ENCODE data around the gene CD22. TPM values are rescaled to one million over a fixed set of nuclear protein-coding genes. Genes with fewer than 3 reads are reported as not detected.

Gene CD22
- polyA plus RNA-seq, 1 donor from 2014 or later: not detected

DNA sequence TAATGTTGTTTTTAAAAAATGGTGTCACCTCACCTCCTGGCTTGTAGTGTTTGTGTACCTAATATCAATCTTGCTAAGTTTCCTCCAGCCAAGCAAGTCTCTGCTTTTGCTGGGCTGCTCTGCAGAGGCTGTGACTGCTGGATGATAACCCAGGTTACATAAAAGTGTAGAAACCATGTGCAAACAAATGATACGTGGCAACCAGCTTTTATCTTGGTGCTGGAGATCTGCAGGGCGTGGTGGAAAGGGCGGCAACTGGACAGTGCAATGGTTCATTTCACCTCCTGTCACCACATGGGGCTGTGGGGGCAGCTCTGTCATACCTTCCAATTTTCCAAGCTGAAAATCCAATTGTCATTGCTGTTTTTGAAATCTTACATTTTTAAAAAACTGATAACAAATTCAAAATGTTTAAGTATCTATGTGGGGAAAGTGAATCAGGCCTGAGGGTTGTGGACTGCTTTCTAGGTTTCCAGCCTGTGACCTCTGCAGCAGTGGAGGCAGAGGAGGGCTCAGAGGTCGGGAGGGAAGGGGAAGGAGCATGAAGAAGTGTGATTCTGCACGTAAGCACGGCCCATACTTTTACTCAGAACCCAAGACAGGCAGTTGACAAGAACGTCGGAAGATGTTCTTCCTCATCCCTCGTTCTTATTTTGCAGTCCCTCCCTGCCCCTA, 51.6 kb downstream of the CD22 start:
- no peaks in the 10 kb centered on the region for H3K9me2 ChIP-seq (ENCODE audit: insufficient read depth, low read length)
- H4K20me1 ChIP-seq (ENCODE audit: insufficient read depth): no peaks in the 10 kb centered on the region
- H3K79me2 ChIP-seq (replicated peaks; ENCODE audit: insufficient read depth, low read length): no peaks in the 10 kb centered on the region
- H3K36me3 ChIP-seq (ENCODE audit: insufficient read depth, low read length): no peaks in the 10 kb centered on the region
- TF ChIP-seq TAF1 (IDR thresholded peaks at IDR 0.05; ENCODE audit: low read depth): no peak
- no peak for TF ChIP-seq SMC3 (conservative IDR thresholded peaks at IDR 0.05; ENCODE audit: poor library complexity)
- TF ChIP-seq, protein P1, sequence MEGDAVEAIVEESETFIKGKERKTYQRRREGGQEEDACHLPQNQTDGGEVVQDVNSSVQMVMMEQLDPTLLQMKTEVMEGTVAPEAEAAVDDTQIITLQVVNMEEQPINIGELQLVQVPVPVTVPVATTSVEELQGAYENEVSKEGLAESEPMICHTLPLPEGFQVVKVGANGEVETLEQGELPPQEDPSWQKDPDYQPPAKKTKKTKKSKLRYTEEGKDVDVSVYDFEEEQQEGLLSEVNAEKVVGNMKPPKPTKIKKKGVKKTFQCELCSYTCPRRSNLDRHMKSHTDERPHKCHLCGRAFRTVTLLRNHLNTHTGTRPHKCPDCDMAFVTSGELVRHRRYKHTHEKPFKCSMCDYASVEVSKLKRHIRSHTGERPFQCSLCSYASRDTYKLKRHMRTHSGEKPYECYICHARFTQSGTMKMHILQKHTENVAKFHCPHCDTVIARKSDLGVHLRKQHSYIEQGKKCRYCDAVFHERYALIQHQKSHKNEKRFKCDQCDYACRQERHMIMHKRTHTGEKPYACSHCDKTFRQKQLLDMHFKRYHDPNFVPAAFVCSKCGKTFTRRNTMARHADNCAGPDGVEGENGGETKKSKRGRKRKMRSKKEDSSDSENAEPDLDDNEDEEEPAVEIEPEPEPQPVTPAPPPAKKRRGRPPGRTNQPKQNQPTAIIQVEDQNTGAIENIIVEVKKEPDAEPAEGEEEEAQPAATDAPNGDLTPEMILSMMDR (IDR thresholded peaks at IDR 0.05; ENCODE audit: poor library complexity, severe bottlenecking): no peak
- TF ChIP-seq EP300 (conservative IDR thresholded peaks at IDR 0.05; ENCODE audit: poor library complexity, severe bottlenecking): no peak
- no peak for TF ChIP-seq EZH2 (IDR thresholded peaks at IDR 0.05; ENCODE audit: borderline replicate concordance, insufficient read depth, low read length, poor library complexity, severe bottlenecking)
- no peak for TF ChIP-seq POLR2AphosphoS5 (IDR thresholded peaks at IDR 0.05)
- TF ChIP-seq, protein P2, sequence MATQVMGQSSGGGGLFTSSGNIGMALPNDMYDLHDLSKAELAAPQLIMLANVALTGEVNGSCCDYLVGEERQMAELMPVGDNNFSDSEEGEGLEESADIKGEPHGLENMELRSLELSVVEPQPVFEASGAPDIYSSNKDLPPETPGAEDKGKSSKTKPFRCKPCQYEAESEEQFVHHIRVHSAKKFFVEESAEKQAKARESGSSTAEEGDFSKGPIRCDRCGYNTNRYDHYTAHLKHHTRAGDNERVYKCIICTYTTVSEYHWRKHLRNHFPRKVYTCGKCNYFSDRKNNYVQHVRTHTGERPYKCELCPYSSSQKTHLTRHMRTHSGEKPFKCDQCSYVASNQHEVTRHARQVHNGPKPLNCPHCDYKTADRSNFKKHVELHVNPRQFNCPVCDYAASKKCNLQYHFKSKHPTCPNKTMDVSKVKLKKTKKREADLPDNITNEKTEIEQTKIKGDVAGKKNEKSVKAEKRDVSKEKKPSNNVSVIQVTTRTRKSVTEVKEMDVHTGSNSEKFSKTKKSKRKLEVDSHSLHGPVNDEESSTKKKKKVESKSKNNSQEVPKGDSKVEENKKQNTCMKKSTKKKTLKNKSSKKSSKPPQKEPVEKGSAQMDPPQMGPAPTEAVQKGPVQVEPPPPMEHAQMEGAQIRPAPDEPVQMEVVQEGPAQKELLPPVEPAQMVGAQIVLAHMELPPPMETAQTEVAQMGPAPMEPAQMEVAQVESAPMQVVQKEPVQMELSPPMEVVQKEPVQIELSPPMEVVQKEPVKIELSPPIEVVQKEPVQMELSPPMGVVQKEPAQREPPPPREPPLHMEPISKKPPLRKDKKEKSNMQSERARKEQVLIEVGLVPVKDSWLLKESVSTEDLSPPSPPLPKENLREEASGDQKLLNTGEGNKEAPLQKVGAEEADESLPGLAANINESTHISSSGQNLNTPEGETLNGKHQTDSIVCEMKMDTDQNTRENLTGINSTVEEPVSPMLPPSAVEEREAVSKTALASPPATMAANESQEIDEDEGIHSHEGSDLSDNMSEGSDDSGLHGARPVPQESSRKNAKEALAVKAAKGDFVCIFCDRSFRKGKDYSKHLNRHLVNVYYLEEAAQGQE (IDR thresholded peaks at IDR 0.05; ENCODE audit: borderline replicate concordance): no peak
- TF ChIP-seq MXI1 (conservative IDR thresholded peaks at IDR 0.05; ENCODE audit: poor library complexity, severe bottlenecking): no peak
- TF ChIP-seq RAD21 (conservative IDR thresholded peaks at IDR 0.05): no peak
- no peak overlapping the region for H3K9ac ChIP-seq (ENCODE audit: low read length)
- H3K27me3 ChIP-seq (ENCODE audit: insufficient read depth, low read depth, low read length): no peaks in the 10 kb centered on the region
- H2AFZ ChIP-seq (ENCODE audit: low read depth, low read length): no peak overlapping the region
- H3K9me3 ChIP-seq (ENCODE audit: low read length): no peaks in the 10 kb centered on the region
- H3K4me2 ChIP-seq (ENCODE audit: low read length): no peak overlapping the region
- H3K4me3 ChIP-seq (ENCODE audit: low read length): no peak overlapping the region
- no peaks in the 10 kb centered on the region for H3F3A ChIP-seq (ENCODE audit: insufficient read depth, low read length, poor library complexity, severe bottlenecking)
- no peak overlapping the region for H3K27ac ChIP-seq (ENCODE audit: low read length)

DNA sequence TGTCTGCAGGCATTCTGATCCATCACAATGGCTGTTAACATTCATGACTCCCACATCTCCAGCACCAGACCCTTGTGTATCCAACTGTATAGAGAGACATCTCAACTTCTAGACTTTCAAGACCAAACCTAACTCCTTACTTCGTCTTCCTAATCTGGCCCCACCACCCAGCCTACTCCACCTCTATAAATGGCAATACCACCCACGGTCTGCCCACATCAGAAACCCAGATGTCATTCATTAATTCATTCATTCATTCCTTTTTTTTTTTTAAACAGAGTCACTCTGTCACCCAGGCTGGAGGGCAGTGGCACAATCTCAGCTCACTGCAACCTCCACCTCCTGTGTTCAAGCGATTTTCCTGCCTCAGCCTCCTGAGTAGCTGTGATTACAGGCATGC, 52.3 kb downstream of the CD22 start:
- no peaks in the 10 kb centered on the region for H3K36me3 ChIP-seq (ENCODE audit: insufficient read depth, low read length)
- no peaks in the 10 kb centered on the region for H3F3A ChIP-seq (ENCODE audit: insufficient read depth, low read length, poor library complexity, severe bottlenecking)
- no peaks in the 10 kb centered on the region for H3K9me2 ChIP-seq (ENCODE audit: insufficient read depth, low read length)
- H3K79me2 ChIP-seq (replicated peaks; ENCODE audit: insufficient read depth, low read length): no peaks in the 10 kb centered on the region
- H4K20me1 ChIP-seq (ENCODE audit: insufficient read depth): no peaks in the 10 kb centered on the region
- H3K4me2 ChIP-seq (ENCODE audit: low read length): no peak overlapping the region
- H2AFZ ChIP-seq (ENCODE audit: low read depth, low read length): no peak overlapping the region
- H3K9ac ChIP-seq (ENCODE audit: low read length): no peak overlapping the region
- no peaks in the 10 kb centered on the region for H3K27me3 ChIP-seq (ENCODE audit: insufficient read depth, low read depth, low read length)
- H3K9me3 ChIP-seq (ENCODE audit: low read length): no peaks in the 10 kb centered on the region
- no peak overlapping the region for H3K27ac ChIP-seq (ENCODE audit: low read length)
- no peak overlapping the region for H3K4me3 ChIP-seq (ENCODE audit: low read length)
- TF ChIP-seq TAF1 (IDR thresholded peaks at IDR 0.05; ENCODE audit: low read depth): no peak
- TF ChIP-seq MXI1 (conservative IDR thresholded peaks at IDR 0.05; ENCODE audit: poor library complexity, severe bottlenecking): no peak
- no peak for TF ChIP-seq SMC3 (conservative IDR thresholded peaks at IDR 0.05; ENCODE audit: poor library complexity)
- no peak for TF ChIP-seq POLR2AphosphoS5 (IDR thresholded peaks at IDR 0.05)
- TF ChIP-seq, protein P2 (IDR thresholded peaks at IDR 0.05; ENCODE audit: borderline replicate concordance): no peak
- TF ChIP-seq, protein P1 (IDR thresholded peaks at IDR 0.05; ENCODE audit: poor library complexity, severe bottlenecking): no peak
- no peak for TF ChIP-seq EZH2 (IDR thresholded peaks at IDR 0.05; ENCODE audit: borderline replicate concordance, insufficient read depth, low read length, poor library complexity, severe bottlenecking)
- TF ChIP-seq EP300 (conservative IDR thresholded peaks at IDR 0.05; ENCODE audit: poor library complexity, severe bottlenecking): no peak
- TF ChIP-seq RAD21 (conservative IDR thresholded peaks at IDR 0.05): no peak

All from neural cell (in vitro differentiated cells).